Neuronal stem cell (in vitro differentiated cells): ENCODE results near the gene LRPAP1.
A peak's percentile ranks its signal among the peaks of the same experiment; 100 is the strongest.

Experiments used
- DNase-seq: peaks from one replicate; pipeline ENCODE4 v3.0.0-alpha.2; 2013; ENCODE audit warnings: low spot score
- H2AFZ ChIP-seq: one replicate; pipeline ENCODE4 v1.6.1; 2013; ENCODE audit warnings: mild to moderate bottlenecking, low read length, inconsistent platforms
- H2AK5ac ChIP-seq: 2 replicates; pipeline ENCODE4 v1.6.1; 2013; ENCODE audit warnings: low read depth, mild to moderate bottlenecking, inconsistent platforms, low read length, moderate library complexity, mixed read lengths
- H2BK120ac ChIP-seq: 2 replicates; pipeline ENCODE4 v1.6.1; 2013; ENCODE audit warnings: low read depth, mild to moderate bottlenecking, inconsistent platforms, low read length, moderate library complexity, mixed read lengths
- H2BK12ac ChIP-seq: one replicate; pipeline ENCODE4 v1.6.1; 2013; ENCODE audit warnings: low read length, inconsistent platforms
- H2BK15ac ChIP-seq: 2 replicates; pipeline ENCODE4 v1.6.1; 2013; ENCODE audit warnings: mild to moderate bottlenecking, low read length, inconsistent platforms, mixed read lengths
- H2BK5ac ChIP-seq: one replicate; pipeline ENCODE4 v1.6.1; 2013; ENCODE audit warnings: inconsistent platforms, mild to moderate bottlenecking, low read length, moderate library complexity
- H3K14ac ChIP-seq: one replicate; pipeline ENCODE4 v1.6.1; 2013; ENCODE audit warnings: low read length, inconsistent platforms
- H3K18ac ChIP-seq: 2 replicates; pipeline ENCODE4 v1.6.1; 2013; ENCODE audit warnings: low read length, inconsistent platforms
- H3K23ac ChIP-seq: 2 replicates; pipeline ENCODE4 v1.6.1; 2013; ENCODE audit warnings: low read depth, mild to moderate bottlenecking, mixed read lengths, low read length, inconsistent platforms; ENCODE audit not compliant: poor library complexity
- H3K27ac ChIP-seq: replicated peaks from 3 replicates; pipeline ENCODE4 v1.5.1; 2013; ENCODE audit warnings: low read length, inconsistent platforms
- H3K27me3 ChIP-seq, 3 experiments: 2 replicates each; pipeline ENCODE4 v1.6.1; 2013; ENCODE audit warnings: low read length in 3 of 3, mild to moderate bottlenecking in 2 of 3, inconsistent platforms in 1 of 3, low read depth in 1 of 3, mixed read lengths in 1 of 3, moderate library complexity in 1 of 3; ENCODE audit not compliant: control insufficient read depth in 3 of 3, insufficient read depth in 3 of 3
- H3K36me3 ChIP-seq, 2 donors: replicated peaks in 1 of 2; 2 replicates each; pipeline ENCODE4 v1.6.1; 2013; ENCODE audit warnings: low read length in 2 of 2; ENCODE audit not compliant: control insufficient read depth in 2 of 2, insufficient read depth in 2 of 2
- H3K4ac ChIP-seq: 2 replicates; pipeline ENCODE4 v1.6.1; 2013; ENCODE audit warnings: inconsistent platforms, mild to moderate bottlenecking, low read length, moderate library complexity
- H3K4me1 ChIP-seq, 2 donors: 1 replicate in 1 of 2; 2 replicates in 1 of 2; pipeline ENCODE4 v1.6.1; 2013; ENCODE audit warnings: low read length in 2 of 2, low read depth in 1 of 2; ENCODE audit not compliant: control insufficient read depth in 2 of 2, insufficient read depth in 1 of 2
- H3K4me2 ChIP-seq: one replicate; pipeline ENCODE4 v1.6.1; 2013; ENCODE audit warnings: mild to moderate bottlenecking, low read length, inconsistent platforms; ENCODE audit not compliant: insufficient read depth, poor library complexity, severe bottlenecking
- H3K4me3 ChIP-seq, 2 donors: 2 replicates each; pipeline ENCODE4 v1.5.1; 2013; ENCODE audit warnings: low read length in 2 of 2, mild to moderate bottlenecking in 2 of 2, inconsistent platforms in 1 of 2, moderate library complexity in 1 of 2
- H3K79me1 ChIP-seq: one replicate; pipeline ENCODE4 v1.6.1; 2013; ENCODE audit warnings: low read depth, mild to moderate bottlenecking, inconsistent platforms, low read length, moderate library complexity
- H3K9ac ChIP-seq: one replicate; pipeline ENCODE4 v1.6.1; 2013; ENCODE audit warnings: mild to moderate bottlenecking, low read depth, low read length, inconsistent platforms; ENCODE audit not compliant: poor library complexity
- H3K9me3 ChIP-seq, 2 donors: replicated peaks in 1 of 2; 2 replicates each; pipeline versions ENCODE3 to v1.6.1; 2013; ENCODE audit warnings: low read length in 2 of 2, mild to moderate bottlenecking in 2 of 2, inconsistent platforms in 1 of 2, low read depth in 1 of 2, mixed read lengths in 1 of 2, moderate library complexity in 1 of 2; ENCODE audit not compliant: control insufficient read depth in 2 of 2, insufficient read depth in 1 of 2
- H4K8ac ChIP-seq: one replicate; pipeline ENCODE4 v1.6.1; 2013; ENCODE audit warnings: low read depth, mild to moderate bottlenecking, inconsistent platforms, low read length, moderate library complexity
- H4K91ac ChIP-seq: one replicate; pipeline ENCODE4 v1.6.1; 2013; ENCODE audit warnings: low read length, low read depth, mild to moderate bottlenecking, inconsistent platforms; ENCODE audit not compliant: poor library complexity
- WGBS, 2 donors: extraction: QIAGEN DNeasy Blood & Tissue Kit; methylation state at CpG; one replicate each; pipeline ENCODE4 v1.1.7; 2013; ENCODE audit warnings: missing lambda C conversion rate in 2 of 2, mixed read lengths in 1 of 2; ENCODE audit not compliant: insufficient read length in 2 of 2, insufficient replicate concordance in 1 of 2; ENCODE audit errors: extremely low coverage in 2 of 2; 5-methylcytosine and 5-hydroxymethylcytosine counted together

Gene LRPAP1

GRCh38 chr4:3525532-3526430 is 6.4 kb downstream of the LRPAP1 start:
- H2AFZ ChIP-seq, result no peak overlapping the region
- H4K8ac ChIP-seq, result no peak overlapping the region
- no peak overlapping the region for H2BK12ac ChIP-seq
- no peak overlapping the region for H2BK120ac ChIP-seq
- H3K23ac ChIP-seq, result no peak overlapping the region
- no peak overlapping the region for H4K91ac ChIP-seq
- no peak overlapping the region for H2BK5ac ChIP-seq
- H3K4ac ChIP-seq, result no peak overlapping the region
- H3K4me2 ChIP-seq, result no peak overlapping the region
- H3K9me3 ChIP-seq, result no peaks in the 10 kb centered on the region
- H2AK5ac ChIP-seq, result no peak overlapping the region
- H3K9ac ChIP-seq, result peak overlapping the region; percentile 64
- no peak overlapping the region for H3K18ac ChIP-seq
- no peak overlapping the region for H2BK15ac ChIP-seq
- peaks cover 3 to 20% of the 10 kb centered on the region in 2 donors for H3K4me1 ChIP-seq
- H3K36me3 ChIP-seq, result peaks cover 34 to 91% of the 10 kb centered on the region in 2 donors
- H3K27me3 ChIP-seq, result no peaks in the 10 kb centered on the region
- peaks cover 24% of the 10 kb centered on the region for H3K79me1 ChIP-seq
- DNase-seq, result no peak
- H3K4me3 ChIP-seq, result no peak overlapping the region
- no CpG with 5 or more reads among the region's 33 CpGs for WGBS, 2 donors
- H3K14ac ChIP-seq, result no peak overlapping the region
- no peak overlapping the region for H3K27ac ChIP-seq

DNA sequence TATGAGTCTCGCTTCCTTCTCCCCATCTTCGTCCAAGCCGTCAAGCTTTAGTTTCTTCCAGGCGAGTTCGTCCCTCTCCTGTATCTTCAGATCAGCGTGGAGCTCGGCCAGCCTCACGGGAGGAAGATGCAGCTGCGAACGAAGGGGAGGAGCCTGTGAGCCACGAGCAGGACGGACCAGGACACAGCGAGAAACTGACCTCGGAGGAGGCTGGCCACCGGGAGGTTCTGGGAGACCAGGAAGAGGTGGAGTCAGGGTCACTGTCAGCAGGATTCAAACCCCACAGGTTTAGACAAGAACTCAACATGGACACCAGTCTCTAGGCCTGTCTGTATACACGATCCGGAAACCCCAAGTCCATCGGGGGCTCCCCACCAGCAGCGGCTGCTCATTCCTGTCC is 7.3 kb downstream of the LRPAP1 start:
- no peak overlapping the region for H2BK120ac ChIP-seq
- no peak overlapping the region for H4K91ac ChIP-seq
- no peak overlapping the region for H2BK12ac ChIP-seq
- WGBS, 2 donors, result no CpG with 5 or more reads among the region's 19 CpGs
- no peak overlapping the region for H2BK5ac ChIP-seq
- H4K8ac ChIP-seq, result no peak overlapping the region
- peaks cover 40 to 94% of the 10 kb centered on the region in 2 donors for H3K36me3 ChIP-seq
- H3K4me1 ChIP-seq, result peaks cover 0 to 13% of the 10 kb centered on the region in 2 donors
- no peaks in the 10 kb centered on the region for H3K27me3 ChIP-seq
- peaks cover 21% of the 10 kb centered on the region for H3K79me1 ChIP-seq
- H3K4me2 ChIP-seq, result no peak overlapping the region
- H2AFZ ChIP-seq, result no peak overlapping the region
- no peak overlapping the region for H2BK15ac ChIP-seq
- no peak overlapping the region for H2AK5ac ChIP-seq
- no peak overlapping the region for H3K27ac ChIP-seq
- DNase-seq, result no peak
- H3K4ac ChIP-seq, result no peak overlapping the region
- H3K14ac ChIP-seq, result no peak overlapping the region
- H3K18ac ChIP-seq, result no peak overlapping the region
- no peak overlapping the region for H3K23ac ChIP-seq
- no peaks in the 10 kb centered on the region for H3K9me3 ChIP-seq
- no peak overlapping the region for H3K9ac ChIP-seq
- H3K4me3 ChIP-seq, result no peak overlapping the region

- H3K14ac ChIP-seq, result no peak overlapping the region
- H2BK5ac ChIP-seq, result no peak overlapping the region
- peaks cover 24% of the 10 kb centered on the region for H3K79me1 ChIP-seq
- H3K27me3 ChIP-seq, result no peaks in the 10 kb centered on the region
- no peak overlapping the region for H4K91ac ChIP-seq
- H3K4ac ChIP-seq, result no peak overlapping the region
- H3K18ac ChIP-seq, result no peak overlapping the region
- H3K27ac ChIP-seq, result no peak overlapping the region
- peaks cover 45 to 94% of the 10 kb centered on the region in 2 donors for H3K36me3 ChIP-seq
- H3K4me2 ChIP-seq, result no peak overlapping the region
- WGBS, 2 donors, result no CpG with 5 or more reads among the region's 8 CpGs
- no peak overlapping the region for H3K4me3 ChIP-seq
- no peak for DNase-seq
- H4K8ac ChIP-seq, result no peak overlapping the region
- H2AFZ ChIP-seq, result no peak overlapping the region
- no peaks in the 10 kb centered on the region for H3K9me3 ChIP-seq
- no peak overlapping the region for H2AK5ac ChIP-seq
- peaks cover 0 to 11% of the 10 kb centered on the region in 2 donors for H3K4me1 ChIP-seq
- H3K9ac ChIP-seq, result no peak overlapping the region
- H3K23ac ChIP-seq, result no peak overlapping the region
- no peak overlapping the region for H2BK15ac ChIP-seq
- H2BK12ac ChIP-seq, result no peak overlapping the region
- no peak overlapping the region for H2BK120ac ChIP-seq
These were observed 7.9 kb downstream of the LRPAP1 start for GRCh38 chr4:3524349-3524748.

DNA sequence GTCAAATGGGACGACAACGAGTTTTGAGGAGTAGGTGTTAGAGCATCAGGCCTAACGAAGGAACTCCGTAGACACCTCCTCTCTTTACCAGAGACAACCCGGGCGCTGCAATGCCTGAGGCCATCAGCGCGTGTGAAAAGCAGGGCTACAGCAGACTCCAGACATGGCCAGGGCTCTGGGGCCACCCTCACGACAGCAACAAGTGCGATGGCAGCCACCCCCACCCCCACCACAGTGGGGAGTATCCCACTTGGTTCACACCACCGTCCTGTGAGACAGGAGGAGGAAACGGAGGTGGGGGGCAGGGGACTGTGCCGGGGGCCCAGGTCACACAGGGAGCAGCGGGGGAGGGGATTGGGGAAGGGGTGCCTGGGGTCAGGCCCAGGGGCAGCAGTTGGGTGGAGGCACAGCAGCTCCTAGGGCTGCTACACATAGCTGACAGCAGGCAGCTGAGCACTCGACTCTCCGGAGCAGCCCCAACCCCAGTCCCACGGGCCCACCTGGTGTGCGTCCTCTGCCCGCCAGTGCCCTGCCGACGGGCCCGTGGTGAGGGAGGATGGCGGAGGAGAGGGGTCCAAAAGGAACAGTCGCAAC is 8.5 kb downstream of the LRPAP1 start:
- no peaks in the 10 kb centered on the region for H3K9me3 ChIP-seq
- H3K9ac ChIP-seq, result no peak overlapping the region
- H3K4me2 ChIP-seq, result no peak overlapping the region
- H3K27me3 ChIP-seq, result no peaks in the 10 kb centered on the region
- H2AK5ac ChIP-seq, result no peak overlapping the region
- no peak overlapping the region for H2BK120ac ChIP-seq
- no peak overlapping the region for H3K4me3 ChIP-seq
- peaks cover 0 to 11% of the 10 kb centered on the region in 2 donors for H3K4me1 ChIP-seq
- H4K8ac ChIP-seq, result no peak overlapping the region
- no peak overlapping the region for H2BK15ac ChIP-seq
- H2BK5ac ChIP-seq, result peak overlapping the region; percentile 2
- H3K23ac ChIP-seq, result no peak overlapping the region
- no peak overlapping the region for H4K91ac ChIP-seq
- peaks cover 46 to 96% of the 10 kb centered on the region in 2 donors for H3K36me3 ChIP-seq
- H2BK12ac ChIP-seq, result no peak overlapping the region
- H3K27ac ChIP-seq, result no peak overlapping the region
- no peak overlapping the region for H3K14ac ChIP-seq
- no peak overlapping the region for H3K4ac ChIP-seq
- no peak overlapping the region for H2AFZ ChIP-seq
- WGBS, 2 donors, result no CpG with 5 or more reads among the region's 24 CpGs
- no peak overlapping the region for H3K18ac ChIP-seq
- no peak for DNase-seq
- peaks cover 23% of the 10 kb centered on the region for H3K79me1 ChIP-seq
